T1000 (cell line): Measurements from ENCODE around the gene APH1B.
"Not testable (repeated sequence)": the region's sequence is repeated elsewhere in the genome, so short reads cannot be mapped to it uniquely, and the experiment has no call there.

Experiments
- DNase-seq: peaks from one replicate; lab custom pipeline; 2025; ENCODE audit warnings: mixed read lengths; lab: John Stamatoyannopoulos, UW

The APH1B gene

DNA sequence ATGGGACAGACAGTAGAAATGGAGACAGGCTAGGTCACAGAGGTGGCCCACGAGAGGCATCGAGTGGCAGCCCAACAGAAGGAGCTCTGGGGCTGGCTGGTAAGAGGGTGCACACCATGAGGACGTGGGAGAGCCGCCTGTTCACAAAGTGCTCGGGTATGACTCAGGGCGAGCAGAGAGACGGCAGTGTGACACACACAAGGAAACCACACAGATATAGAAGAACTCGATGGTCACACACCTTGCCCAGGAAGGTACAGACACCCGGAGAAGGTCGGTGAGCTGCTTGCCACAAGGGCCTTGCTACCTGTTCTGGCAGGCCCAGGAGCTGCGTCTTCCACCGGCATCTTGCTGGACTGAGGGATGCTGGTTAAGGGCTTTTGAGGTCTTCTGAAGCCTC lies 54.1 kb downstream of the APH1B start:
- DNase-seq, result no peak

DNA sequence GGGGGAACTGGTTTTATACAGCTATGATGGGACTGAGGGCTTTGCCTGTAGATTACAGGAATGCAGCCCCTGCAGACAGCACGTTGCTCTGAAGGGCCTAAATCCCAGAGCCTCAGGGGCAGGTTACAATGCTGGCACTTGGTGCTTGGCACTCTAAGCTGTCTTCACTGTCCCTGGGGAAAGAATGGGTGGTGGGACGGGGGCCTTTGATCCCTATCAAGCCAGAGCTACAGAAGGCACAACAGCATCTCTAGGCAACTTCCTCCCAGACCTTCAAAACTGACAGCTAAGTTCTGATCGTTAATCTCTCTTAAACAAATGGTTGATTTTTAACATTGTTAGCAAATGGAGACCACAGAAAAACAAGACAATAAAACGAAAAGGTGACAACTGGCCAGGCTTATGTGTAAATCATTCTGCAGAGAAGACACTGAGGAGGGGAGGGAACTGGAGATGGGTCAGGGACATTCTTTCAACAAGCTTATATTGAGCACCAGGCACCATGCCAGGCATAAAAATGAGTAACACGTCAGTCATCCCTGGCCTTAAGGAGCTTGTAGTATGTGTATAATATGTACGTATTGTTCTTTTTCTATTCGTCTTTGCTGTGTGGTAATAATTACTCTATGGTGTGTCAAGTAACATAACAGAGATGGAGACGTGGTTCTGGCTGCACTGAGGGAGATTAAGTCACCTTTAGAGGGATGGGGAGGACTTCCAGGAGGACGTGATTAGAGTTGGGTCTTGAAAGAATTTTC lies 55.1 kb downstream of the APH1B start:
- DNase-seq, result peak; percentile 49

DNA sequence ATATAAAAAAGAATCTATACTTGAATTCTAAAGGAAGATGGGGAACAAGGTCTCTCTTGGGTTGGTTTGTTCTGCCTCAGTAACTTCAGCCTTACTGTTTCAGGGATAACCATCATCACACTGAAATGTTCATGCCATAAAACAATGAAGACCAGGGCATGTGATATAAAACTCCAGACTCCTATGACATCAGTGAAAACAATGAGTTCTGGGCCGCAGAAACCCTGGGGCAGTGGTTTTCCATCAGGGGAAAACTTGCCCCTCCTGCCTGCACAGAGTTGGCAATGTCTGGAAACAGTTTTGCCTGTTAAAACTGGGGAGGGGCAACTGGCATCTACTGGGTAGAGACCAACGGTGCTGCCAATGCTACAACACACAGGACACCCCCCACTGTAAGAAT lies 57.4 kb downstream of the APH1B start:
- DNase-seq, result no peak

DNA sequence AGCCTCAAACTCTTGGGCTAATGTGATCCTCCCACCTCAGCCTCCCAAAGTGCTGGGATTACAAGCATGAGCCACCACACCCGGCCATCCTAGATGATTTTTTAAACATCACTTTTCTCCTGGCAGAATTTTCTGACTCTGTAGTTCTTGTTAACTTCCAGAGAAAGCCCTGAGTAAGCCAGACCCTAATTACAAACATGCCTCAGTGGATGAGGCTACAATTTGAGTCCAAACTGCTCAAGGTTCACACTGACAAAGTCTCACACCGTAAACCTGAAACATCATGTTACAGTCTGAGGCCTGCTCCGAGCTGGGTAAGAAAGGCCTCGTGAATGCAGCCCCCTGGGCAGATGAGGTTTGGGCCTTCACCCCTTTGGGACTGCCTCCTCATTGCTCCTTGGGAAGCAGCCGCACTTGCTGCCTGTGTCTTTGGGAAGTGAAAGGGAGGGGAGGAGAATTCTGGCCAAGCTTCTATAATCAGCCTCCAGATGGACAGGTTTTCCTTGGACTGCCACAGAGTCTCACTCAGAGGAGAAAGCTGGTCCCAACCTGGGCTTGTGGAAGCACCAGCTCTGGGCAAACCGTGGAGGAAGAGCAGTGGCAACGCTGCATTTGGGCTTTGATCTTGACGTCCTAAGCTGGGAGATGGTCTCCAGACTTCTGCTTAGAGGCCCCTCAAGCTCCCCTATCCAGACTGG lies 58.3 kb downstream of the APH1B start:
- no peak for DNase-seq

DNA sequence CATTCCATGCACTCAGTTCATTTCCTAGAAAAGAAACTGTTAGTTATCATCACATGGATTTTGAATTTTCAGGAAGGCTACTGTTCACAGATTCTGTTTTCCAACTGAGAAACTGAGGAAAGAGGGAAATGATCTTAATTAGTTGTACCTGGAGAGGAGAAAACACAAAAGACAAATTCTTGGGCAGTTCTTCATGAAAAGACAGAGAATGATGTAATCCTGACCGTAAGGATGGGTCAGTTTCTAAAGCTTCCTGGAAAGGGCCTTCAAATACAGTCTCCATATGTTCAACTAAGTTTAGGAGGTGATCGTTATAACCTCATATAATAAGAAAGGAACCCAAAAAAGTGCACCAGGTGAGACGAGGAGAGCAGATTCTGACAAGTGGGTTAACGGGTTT lies 59.6 kb downstream of the APH1B start:
- DNase-seq, result no peak

DNA sequence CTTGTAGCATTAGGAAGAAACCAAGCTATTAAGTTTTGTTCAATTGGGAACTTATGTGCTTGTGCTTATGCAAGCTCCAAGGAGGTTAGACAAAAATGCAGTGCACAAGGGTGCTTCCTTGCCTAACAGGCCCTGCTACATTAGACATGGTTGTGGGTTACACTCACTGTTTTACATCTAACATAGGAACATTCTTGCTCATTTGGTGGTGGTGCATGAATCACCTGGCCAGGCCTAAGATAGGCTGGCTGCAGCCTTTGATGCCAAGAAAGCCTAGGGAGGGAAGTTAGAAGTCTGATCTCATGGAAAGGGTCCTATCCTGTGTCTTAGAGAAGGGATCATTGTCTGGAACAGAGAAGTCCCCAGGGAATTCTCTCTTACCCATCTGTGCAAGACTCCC lies 60.8 kb downstream of the APH1B start:
- no peak for DNase-seq

DNA sequence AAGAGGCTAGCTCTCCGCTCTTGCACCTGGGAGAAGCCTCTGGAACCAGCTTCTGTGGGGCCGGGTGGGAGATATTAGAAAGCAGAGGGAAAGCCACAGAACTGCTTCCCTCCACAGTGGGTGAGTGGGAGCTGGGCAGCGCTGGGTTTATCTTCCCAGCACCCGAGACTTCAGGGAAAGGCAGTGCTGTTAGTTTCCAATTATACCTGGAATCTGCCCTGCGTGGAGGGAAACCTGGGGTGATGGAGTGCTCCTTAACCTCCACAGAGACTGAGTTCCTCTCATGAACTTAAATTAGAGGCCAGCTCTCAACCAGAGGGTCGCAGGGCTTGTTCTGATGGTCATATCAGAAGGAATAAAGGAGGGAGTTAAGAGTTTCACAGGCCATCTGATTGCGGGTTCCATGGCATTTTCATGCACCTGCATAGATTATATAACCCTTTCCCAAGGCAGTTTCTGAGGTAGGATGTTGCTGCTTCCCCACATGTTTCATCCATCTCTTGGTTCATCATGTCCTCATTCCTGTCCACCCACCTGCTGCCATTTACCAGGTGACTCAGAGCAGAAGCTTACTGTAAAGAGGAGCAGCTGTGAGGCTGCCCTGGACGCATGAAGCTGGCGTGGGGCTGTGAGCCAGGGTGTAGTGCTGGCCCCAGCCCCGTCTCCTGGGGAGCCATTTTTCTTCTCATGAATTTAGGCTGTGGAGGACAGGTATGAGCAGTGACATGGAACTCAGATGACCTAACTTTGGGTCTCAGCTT lies 61.8 kb downstream of the APH1B start:
- no peak for DNase-seq

DNA sequence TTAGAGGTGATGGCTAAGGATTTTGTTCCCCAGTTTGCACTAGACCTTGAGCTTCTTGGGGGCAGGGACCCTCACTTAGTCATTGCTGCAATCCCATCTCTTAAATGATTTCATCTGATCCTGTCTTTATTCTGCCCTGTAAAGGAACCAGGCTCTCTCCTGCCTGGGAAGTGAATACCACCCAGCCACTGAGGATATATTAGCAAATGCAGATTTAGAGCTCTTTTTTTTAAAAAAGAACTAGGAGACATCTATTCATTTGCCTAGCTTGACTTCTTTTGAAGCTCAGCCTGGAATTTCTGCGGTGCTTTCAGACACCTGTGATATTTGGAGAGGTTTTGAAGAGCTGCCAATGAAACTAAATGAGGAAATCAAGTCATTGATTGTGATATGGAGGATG lies 62.4 kb downstream of the APH1B start:
- no peak for DNase-seq

DNA sequence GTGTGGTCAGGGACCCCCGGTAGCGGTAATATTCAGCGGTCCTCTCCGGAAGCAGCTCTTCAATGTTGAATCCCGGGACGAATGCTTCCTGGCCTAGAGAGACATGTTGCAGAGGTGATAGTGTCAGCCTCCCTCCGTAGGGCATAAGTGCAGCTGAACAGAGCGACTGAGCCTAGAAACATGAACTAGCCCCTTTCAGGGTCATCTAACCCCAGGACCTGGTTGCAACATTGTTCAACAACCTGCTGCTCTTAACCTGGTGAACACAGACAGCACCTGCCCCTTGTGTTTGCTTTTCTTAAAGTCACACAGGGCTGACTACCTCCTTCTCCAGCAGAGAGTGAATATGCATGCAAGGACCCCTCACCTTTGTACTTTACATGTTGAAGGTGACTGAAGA lies 62.9 kb downstream of the APH1B start:
- DNase-seq, result no peak

DNA sequence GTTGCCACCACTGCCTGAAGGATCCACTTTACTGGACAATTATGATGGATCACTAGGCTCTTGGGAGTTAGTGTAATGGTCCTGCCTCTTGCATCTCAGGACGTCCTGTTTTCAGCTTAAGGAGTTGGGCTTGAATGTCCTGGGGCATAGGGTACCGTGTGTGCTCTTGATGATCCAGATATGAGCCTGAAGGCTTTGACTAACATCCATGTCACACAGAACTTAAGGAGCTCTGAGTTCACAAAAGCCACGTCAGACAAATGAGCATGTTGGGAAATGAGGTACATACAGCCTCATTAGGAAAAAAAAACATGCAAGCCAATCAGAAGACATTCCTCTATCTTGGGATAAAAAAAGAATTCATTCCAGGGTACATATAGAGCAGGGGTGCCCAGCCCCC lies 63.5 kb downstream of the APH1B start:
- DNase-seq, result peak; percentile 41

DNA sequence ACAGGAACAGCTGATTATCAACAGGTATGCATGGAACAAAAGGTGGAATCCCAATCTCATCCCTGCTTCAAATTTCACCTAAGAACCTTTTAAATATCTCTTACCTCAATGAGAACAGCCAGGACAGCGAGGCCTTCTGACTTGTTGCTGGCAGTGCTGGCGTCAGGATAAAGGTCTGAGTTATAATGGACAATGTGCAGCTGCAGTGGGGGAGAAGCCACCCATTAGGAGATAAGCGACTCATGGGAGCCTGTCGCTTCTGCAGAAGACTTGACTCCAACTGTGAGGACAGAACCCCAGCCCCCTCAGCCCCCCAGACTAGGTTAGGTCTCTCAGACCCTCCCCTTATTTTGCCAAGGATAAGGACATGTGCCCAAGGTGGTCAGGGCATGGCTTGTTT lies 64.5 kb downstream of the APH1B start:
- no peak for DNase-seq

DNA sequence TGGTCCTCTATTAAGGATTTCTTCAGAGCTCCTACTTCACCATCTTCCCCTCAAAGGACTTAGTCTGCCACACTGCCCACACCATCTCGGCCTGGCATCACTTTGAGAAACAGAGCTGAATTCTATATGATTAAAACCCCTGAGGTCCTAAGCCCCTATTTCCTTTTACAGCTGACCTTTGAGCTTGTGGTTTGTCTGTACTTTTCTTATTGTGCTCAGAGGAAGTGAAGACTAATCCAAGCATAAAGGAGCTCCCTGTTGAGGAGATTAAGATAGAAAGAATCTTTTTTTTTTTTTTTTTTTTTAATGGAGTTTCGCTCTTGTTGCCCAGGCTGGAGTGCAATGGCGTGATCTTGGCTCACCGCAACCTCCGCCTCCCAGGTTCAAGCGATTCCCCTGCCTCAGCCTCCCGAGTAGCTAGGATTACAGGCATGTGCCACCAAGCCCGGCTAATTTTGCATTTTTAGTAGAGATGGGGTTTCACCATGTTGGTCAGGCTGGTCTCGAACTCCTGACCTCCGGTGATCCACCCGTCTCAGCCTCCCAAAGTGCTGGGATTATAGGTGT lies 65.7 kb downstream of the APH1B start:
- DNase-seq, result not testable (repeated sequence)

DNA sequence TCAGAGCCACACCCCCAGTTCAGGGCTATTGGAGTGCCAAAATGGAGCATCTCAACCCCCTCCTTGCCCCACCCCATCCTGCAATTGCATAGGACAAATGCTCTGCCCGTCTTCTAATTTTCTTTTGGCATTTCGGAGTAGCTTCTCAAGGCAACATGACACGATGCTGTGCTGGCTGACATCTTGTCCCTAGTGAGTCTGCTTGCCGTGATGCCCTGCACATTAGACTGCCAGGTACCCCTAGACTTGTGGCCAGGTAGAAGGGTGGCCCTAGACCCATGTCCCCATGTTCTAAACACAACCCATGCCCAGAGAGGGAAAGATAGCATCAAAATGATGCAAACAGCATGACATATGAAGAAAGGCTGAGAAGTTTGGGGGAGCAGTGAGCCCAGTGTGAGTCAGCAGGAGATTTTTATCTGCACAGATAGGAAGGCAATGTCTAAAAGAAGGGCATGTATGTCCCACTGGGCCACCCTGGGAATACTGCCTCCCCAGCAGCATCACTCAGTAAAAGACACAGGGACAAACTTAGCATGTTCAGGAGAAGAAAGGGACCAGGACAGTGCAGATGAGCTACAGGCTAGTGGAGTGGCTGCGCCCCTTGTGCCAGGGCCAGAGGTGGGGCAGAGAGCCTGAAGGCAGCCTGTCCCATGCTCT lies 67.5 kb downstream of the APH1B start:
- DNase-seq, result no peak

DNA sequence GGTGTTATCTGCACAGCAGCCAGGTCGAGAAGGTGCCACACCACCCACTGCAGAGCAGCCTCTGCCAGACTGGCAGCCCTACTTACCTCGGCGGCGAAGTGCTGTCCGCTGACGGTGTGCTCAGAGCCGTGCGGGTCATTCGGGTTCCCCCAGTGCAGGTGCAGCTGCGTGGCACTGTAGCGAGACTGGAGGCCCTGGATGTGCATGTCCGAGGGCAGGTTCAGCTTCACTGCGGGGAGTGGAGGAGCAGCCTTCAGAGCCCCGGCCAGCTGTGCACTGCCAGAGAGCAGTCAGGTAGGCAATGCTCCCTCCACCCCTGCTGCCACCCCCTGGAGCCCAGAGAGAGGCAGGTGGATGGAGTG lies 68.0 kb downstream of the APH1B start:
- no peak for DNase-seq

DNA sequence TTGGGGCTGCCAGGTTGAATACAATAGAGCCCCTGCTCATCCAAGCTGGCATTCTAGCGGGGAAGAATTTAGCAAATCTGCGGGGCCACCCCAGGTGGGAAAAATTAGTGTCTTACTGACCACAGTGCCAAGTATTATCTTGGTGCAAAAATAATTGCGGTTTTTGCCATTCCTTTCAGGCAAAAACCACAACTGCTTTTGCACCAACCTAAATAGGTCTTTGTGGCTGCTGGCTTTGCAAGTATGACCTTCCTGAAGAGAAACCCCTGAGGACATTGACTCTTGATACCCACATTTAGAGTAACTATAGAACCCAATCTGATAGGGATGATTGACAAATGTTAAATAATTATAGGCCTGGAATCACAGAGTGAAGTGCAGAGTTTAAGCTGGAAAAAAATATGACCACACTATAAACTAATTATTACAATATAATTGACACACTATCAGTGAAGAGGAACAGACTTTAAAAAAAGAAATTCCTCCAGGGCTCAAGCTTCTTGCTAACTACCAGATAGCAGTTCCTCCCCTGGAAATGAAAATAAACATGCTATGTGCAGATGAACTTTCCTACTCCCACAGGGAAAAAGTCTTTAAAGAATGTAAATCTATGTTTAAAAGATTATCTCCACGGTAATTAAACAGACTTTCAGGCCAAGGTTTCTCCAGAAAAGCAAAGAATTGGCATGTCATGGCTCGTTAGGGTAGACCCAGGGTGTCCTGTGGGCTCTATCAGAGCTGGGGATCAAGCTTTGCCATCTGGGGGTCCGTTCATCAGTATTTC lies 69.9 kb downstream of the APH1B start:
- no peak for DNase-seq

DNA sequence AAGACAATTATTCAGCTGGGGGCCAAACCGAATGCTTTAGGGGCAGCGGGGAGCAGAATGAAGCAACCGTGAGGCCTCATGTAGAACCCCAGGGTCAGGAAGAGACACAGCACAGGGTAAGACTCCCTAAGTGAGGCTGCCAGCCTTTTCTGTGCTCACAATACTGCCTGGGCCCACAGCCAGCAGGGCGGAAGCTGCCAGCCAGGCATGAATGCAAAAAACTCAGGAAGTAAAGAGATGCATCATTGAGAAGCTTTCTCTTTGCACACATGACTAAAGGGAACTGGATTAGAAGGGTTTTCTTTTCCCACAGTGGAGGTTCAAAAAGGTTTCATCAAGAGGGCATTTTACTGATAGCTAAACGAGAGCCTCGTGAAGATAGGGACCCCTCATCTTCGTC lies 71.0 kb downstream of the APH1B start:
- DNase-seq, result peak; percentile 33

DNA sequence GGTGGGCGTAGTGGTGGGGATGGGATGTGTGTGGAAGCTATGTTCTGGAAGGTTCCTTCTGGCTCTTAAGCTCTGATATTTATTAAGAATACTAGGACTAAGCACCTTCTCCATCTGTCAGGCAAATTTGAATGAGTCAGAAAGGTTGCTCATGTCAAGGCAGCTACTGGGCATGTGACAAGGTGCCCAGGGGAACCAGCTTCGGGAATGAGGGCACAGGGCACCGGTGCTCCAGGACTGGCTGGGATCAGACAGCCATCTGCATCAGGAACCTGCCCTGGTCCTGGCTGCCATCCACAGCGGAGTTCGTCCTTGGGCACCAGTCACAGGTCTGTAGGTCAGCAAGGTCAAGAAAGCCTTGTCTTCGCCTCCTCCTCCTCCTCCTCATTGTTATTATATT lies 71.8 kb downstream of the APH1B start:
- no peak for DNase-seq

DNA sequence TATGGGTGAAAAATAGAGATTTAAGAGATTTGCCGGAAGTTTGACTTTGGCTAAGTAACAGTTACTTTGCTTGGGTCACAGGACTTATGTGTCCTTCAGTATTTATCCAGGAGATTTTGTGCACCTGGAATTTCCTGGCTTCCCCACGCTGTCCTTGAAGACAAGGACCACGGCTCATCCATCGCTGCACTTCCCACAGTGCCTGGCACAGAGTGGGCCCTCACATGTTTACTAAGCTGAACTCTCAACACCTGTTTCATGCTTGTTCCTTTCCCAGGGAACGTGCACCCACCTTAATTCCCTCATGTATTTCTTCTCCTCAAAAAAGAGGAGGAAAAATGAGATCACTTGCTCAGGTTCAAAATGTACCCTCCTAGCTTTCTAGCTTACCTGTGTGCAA lies 72.2 kb downstream of the APH1B start:
- no peak for DNase-seq

DNA sequence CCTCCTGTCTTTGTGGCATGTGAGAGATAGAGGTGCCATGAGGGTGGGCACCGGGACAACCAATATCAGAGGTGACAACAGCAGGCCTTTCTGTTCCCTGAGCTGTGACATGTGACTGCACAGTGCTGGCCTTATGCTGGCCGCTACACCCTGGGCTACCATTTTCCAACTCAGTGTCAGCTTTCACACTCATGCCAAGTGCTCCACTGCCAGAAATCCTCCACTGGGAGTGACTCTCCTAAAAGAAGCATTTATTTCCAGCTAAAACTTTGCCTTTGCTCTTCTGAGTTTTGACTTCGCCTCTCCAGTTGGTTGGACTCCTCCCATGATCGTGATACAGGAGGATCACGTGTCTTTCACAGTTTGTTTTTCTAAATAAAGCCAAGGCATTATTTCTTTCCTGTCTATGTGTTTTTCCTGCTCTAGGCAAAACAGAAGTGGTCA lies 72.8 kb downstream of the APH1B start:
- no peak for DNase-seq

DNA sequence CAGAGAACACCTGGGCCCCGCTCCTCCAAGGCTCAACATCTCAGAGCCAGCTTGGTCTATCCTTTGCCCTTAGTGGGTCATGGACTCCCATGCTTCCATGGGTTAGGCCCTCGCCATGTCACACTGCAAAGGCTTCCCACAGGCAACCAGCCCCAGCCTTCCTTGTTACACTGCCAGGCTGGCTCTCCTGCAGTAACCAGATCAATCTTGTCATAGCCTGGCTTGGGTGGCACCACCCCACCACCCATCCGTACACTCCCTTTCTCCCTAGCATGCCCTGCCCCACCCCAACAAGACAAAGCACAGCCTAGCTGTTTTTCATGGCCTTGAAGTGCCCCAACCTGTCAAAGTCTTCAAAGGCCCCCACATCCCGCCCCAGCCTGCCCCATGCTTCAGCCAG lies 73.8 kb downstream of the APH1B start:
- DNase-seq, result no peak

DNA sequence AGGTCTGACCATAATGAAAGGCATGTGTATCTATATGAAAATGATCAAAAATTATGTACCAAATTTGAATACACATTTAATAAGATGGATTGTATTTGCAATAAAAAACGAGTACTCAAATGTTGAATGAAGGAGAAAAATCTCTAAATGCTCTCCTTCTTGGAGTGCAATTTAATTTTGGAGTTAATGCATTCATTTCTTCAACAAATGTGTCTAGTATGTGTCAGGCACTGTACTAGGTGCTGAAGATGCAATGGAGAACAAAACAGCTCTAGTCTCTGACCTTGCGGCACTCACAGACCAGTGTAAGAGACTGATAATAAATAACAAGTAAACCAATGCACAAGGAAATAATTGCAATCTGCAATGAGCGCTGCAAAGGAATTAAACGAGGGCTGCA lies 75.4 kb downstream of the APH1B start:
- DNase-seq, result no peak
